ACC112 (cell line): ENCODE results near the gene PCP4L1.
"Not testable (repeated sequence)": the region's sequence is repeated elsewhere in the genome, so short reads cannot be mapped to it uniquely, and the experiment has no call there.

Experiments
- H2AFZ ChIP-seq: fragments of 200-600 bp; sonication (generic); one replicate; pipeline ENCODE4 v1.6.0; 2017; ENCODE audit warnings: antibody characterized with exemption, low read length; ENCODE audit not compliant: unreplicated experiment
- H3K27ac ChIP-seq: fragments of 200-600 bp; sonication (generic); 2 replicates; pipeline ENCODE4 v1.5.1; 2014; ENCODE audit warnings: low read depth, mild to moderate bottlenecking, antibody characterized with exemption, low read length, moderate library complexity
- H3K27me3 ChIP-seq: fragments of 200-600 bp; sonication (generic); 2 replicates; pipeline ENCODE4 v1.6.1; 2014; ENCODE audit warnings: mild to moderate bottlenecking, antibody characterized with exemption, low read length, moderate library complexity, mixed read lengths; ENCODE audit not compliant: insufficient read depth
- H3K36me3 ChIP-seq: fragments of 200-600 bp; sonication (generic); 2 replicates; pipeline ENCODE4 v1.6.1; 2016; ENCODE audit warnings: mild to moderate bottlenecking, antibody characterized with exemption, low read length, moderate library complexity, mixed read lengths; ENCODE audit not compliant: insufficient read depth
- H3K4me1 ChIP-seq: fragments of 200-600 bp; sonication (generic); one replicate; pipeline ENCODE4 v1.6.1; 2016; ENCODE audit warnings: low read length, mixed read lengths; ENCODE audit not compliant: insufficient read depth, unreplicated experiment, control insufficient read depth
- H3K4me3 ChIP-seq: fragments of 200-600 bp; sonication (generic); 2 replicates; pipeline ENCODE4 v1.5.1; 2014; ENCODE audit warnings: mild to moderate bottlenecking, low read depth, low read length
- H3K79me2 ChIP-seq: fragments of 200-600 bp; sonication (generic); one replicate; pipeline ENCODE4 v1.6.0; 2016; ENCODE audit warnings: low read length; ENCODE audit not compliant: control insufficient read depth, unreplicated experiment, insufficient read depth

PCP4L1 gene

GRCh38 chr1:161315841-161316674, 57.5 kb downstream of the PCP4L1 start:
- H3K79me2 ChIP-seq, result peaks cover 26% of the 10 kb centered on the region
- H3K27me3 ChIP-seq, H3K27ac ChIP-seq, H3K36me3 ChIP-seq, H3K4me3 ChIP-seq, H2AFZ ChIP-seq, H3K4me1 ChIP-seq: not testable (repeated sequence)

- H3K27me3 ChIP-seq, result no peaks in the 10 kb centered on the region
- H2AFZ ChIP-seq, result no peak overlapping the region
- H3K4me3 ChIP-seq, result no peak overlapping the region
- H3K27ac ChIP-seq, result no peak overlapping the region
- H3K36me3 ChIP-seq, result peaks cover 10% of the 10 kb centered on the region
- no peaks in the 10 kb centered on the region for H3K4me1 ChIP-seq
- peaks cover 14% of the 10 kb centered on the region for H3K79me2 ChIP-seq
These were observed 65.5 kb downstream of the PCP4L1 start for GRCh38 chr1:161324020-161324419.

DNA sequence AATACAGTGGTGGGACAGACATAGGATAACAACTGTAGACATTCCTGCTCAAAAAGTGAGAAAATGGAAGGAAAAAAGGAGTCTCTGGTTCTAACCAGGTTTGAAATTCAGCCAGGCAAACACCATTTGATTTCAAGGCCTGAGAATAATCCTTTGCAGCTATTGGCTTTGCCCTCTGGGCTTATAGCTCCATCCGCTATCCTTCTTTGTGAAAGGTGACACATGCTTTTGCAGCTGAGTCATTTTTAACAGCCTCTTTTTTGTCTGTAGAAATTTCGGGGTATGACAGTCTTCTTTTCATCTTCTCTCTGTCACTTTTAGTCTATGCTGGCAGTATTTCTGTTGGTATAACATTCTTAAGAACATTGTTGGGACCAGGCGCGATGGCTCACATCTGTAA, 71.8 kb downstream of the PCP4L1 start:
- H3K79me2 ChIP-seq, result peaks cover 3% of the 10 kb centered on the region
- no peak overlapping the region for H2AFZ ChIP-seq
- H3K4me1 ChIP-seq, result no peaks in the 10 kb centered on the region
- no peak overlapping the region for H3K27ac ChIP-seq
- H3K4me3 ChIP-seq, result no peak overlapping the region
- H3K36me3 ChIP-seq, result peaks cover 39% of the 10 kb centered on the region
- H3K27me3 ChIP-seq, result no peaks in the 10 kb centered on the region

DNA sequence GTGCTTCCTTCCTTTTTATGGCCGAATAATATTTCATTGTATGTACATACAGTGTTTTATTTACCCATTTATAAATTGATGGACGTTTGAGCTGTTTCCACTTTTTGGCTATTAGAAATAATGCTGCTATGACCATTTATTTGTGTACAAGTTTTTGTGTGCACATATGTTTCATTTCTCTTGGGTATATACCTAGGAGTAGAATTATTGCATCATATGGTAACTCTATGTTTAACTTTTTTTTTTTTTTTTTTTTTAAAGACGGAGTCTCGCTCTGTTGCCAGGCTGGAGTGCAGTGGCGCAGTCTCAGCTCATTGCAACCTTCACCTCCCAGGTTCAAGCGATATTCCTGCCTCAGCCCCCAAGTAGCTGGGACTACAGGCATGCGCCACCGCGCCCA, 74.6 kb downstream of the PCP4L1 start:
- Histone ChIP-seq H2AFZ (no peak overlapping the region), H3K36me3 (peaks cover 38% of the 10 kb centered on the region), H3K79me2 (no peaks in the 10 kb centered on the region), H3K4me3 (no peak overlapping the region), H3K27me3 (no peaks in the 10 kb centered on the region), H3K27ac (no peak overlapping the region), H3K4me1 (no peaks in the 10 kb centered on the region)
